ENCODE results near the gene ARL15. TPM values are rescaled to one million over a fixed set of nuclear protein-coding genes. Genes with fewer than 3 reads are reported as not detected.

The ARL15 gene
- total RNA-seq, 1 donor from 2014 or later: 16.9 TPM

DNA sequence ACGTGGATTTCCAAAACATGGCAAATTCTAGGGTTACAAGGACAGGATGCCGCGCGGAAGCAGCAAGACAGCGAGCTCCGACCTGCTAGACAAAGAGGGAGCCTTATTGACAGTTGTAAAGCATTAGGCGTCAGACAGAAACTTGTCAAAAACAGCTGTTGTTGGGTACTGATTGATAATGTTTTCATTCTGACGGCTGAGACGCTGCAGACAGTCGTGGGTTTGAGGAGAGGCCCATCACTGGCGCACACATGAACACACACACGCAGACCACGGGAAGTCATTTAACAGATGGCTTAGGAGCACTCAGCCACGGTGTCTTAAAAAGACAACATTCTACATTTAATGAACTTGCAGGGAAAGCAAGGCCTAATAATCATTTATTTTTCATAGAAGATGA is 426.0 kb downstream of the ARL15 start:
- no peaks in the 10 kb centered on the region for H3K4me1 Mint-ChIP-seq (ENCODE audit: unreplicated experiment)
- no peak overlapping the region for H3K27ac Mint-ChIP-seq
- H3K27me3 Mint-ChIP-seq: no peaks in the 10 kb centered on the region
- TF ChIP-seq, protein P1, sequence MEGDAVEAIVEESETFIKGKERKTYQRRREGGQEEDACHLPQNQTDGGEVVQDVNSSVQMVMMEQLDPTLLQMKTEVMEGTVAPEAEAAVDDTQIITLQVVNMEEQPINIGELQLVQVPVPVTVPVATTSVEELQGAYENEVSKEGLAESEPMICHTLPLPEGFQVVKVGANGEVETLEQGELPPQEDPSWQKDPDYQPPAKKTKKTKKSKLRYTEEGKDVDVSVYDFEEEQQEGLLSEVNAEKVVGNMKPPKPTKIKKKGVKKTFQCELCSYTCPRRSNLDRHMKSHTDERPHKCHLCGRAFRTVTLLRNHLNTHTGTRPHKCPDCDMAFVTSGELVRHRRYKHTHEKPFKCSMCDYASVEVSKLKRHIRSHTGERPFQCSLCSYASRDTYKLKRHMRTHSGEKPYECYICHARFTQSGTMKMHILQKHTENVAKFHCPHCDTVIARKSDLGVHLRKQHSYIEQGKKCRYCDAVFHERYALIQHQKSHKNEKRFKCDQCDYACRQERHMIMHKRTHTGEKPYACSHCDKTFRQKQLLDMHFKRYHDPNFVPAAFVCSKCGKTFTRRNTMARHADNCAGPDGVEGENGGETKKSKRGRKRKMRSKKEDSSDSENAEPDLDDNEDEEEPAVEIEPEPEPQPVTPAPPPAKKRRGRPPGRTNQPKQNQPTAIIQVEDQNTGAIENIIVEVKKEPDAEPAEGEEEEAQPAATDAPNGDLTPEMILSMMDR (conservative IDR thresholded peaks at IDR 0.05): no peak
- peaks cover 3% of the 10 kb centered on the region for H3K36me3 Mint-ChIP-seq
- no peak for DNase-seq (ENCODE audit: extremely low spot score, unreplicated experiment)
- H3K4me3 Mint-ChIP-seq: no peak overlapping the region
- no peaks in the 10 kb centered on the region for H3K9me3 Mint-ChIP-seq

DNA sequence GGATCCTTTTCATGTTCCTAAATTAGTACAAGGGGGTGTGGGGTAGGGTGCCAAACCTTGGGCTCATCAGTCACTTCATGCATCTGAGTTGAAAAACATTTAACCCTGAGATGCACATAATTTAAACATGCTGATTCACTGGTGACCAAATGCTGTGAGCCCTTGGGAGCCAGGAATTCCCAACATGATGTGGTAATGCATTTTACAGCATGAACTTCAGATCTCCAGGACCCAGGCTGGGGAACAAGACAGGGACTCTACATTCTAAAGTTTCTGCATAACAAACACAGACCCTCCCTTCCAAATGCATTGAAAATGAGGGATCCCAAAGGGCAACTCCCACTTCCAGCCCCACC is 427.7 kb downstream of the ARL15 start:
- no peak overlapping the region for H3K27ac Mint-ChIP-seq

DNA sequence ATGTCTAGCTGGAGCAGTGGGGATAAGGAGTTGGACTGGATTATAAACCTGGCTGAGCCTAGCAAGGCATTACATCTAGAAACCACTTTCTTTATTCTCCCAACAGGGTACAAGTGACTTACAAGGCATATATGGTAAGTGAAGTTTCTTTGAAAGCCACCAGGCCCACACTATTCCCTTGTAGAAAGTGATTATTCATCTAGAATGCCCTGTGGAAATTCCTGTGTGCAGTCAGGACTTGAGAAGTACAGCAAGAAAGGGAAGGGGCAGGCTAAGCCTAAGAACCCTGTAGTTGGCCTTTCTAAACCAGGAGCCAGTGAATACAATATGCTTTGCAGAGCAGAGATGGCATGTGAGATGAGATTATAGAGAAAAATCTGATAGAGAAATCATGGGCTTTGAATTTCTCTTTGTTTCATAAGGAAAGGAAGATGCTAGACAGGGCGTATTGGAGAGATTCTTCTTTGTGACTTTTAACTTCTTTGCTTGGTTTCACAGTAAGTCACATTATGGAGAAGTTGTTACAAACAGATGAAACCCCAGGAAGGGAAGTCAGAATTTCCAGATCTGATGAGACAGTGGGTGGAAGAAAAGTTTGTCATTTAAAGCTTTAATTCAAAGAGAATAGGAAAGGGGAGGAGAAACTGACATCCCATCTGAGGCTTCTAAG is 428.2 kb downstream of the ARL15 start:
- no peaks in the 10 kb centered on the region for H3K4me1 Mint-ChIP-seq (ENCODE audit: unreplicated experiment)
- no peak overlapping the region for H3K4me3 Mint-ChIP-seq
- TF ChIP-seq, protein P1 (conservative IDR thresholded peaks at IDR 0.05): no peak
- H3K27me3 Mint-ChIP-seq: no peaks in the 10 kb centered on the region
- H3K9me3 Mint-ChIP-seq: no peaks in the 10 kb centered on the region
- H3K36me3 Mint-ChIP-seq: peaks cover 3% of the 10 kb centered on the region
- H3K27ac Mint-ChIP-seq: no peak overlapping the region
- no peak for DNase-seq (ENCODE audit: extremely low spot score, unreplicated experiment)

More for the DNA sequence above, 427.7 kb downstream of the ARL15 start:
- Mint-ChIP-seq H3K4me1 (ENCODE audit: unreplicated experiment) (no peaks in the 10 kb centered on the region), H3K27me3 (no peaks in the 10 kb centered on the region), H3K9me3 (no peaks in the 10 kb centered on the region), H3K36me3 (peaks cover 3% of the 10 kb centered on the region), H3K4me3 (no peak overlapping the region)
- TF ChIP-seq, protein P1 (conservative IDR thresholded peaks at IDR 0.05): no peak
- no peak for DNase-seq (ENCODE audit: extremely low spot score, unreplicated experiment)

DNA sequence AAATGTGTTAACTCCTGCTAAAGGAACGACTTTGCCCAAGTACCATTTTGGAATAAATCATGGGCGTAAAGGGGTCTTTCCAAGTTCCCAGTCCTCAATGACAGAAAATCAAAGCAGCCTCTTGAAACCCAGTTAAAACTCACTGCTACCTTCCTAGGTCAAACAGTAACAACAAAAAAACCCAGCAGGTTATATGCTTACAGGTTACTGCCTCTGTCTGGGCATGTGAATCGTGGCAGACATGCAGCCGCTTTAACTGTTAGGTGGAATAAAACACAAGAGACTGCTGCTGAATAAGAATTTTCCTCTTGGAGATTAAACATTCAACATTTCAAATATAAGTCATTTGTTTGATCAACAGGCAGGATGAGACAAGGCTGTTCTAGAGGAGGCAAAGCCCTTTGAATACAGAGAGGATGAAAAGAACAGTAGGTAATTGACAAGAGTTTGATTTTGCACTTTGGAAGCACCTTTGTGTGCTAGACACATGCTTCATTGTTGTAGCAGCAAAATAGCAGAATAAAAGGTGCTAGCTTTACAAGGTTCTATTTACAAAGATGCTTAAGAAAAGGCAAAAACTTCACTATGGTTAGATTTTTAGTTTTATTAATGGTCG is 430.6 kb downstream of the ARL15 start:
- TF ChIP-seq, protein P1 (conservative IDR thresholded peaks at IDR 0.05): no peak
- H3K27ac Mint-ChIP-seq: no peak overlapping the region
- DNase-seq (ENCODE audit: extremely low spot score, unreplicated experiment): no peak
- peaks cover 3% of the 10 kb centered on the region for H3K36me3 Mint-ChIP-seq
- H3K4me3 Mint-ChIP-seq: no peak overlapping the region
- no peaks in the 10 kb centered on the region for H3K4me1 Mint-ChIP-seq (ENCODE audit: unreplicated experiment)
- no peaks in the 10 kb centered on the region for H3K9me3 Mint-ChIP-seq
- no peaks in the 10 kb centered on the region for H3K27me3 Mint-ChIP-seq

DNA sequence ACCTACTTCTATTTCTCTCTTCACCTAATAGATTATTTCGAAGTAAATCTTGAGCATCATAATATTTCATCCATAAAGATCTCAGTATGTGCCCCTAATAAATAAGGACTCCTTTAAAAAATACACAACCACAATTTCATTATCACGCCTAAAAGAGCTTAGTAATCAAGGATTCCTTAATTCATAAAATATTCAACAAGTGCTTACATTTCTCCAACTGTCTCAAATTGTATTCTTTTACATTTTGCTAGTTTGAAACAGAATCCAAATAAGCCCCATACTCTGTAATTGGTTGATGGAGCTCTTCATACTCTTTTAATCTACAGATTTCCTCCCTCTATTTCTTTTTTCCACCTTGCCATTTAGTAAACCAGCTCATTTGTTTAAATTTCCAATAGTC is 432.4 kb downstream of the ARL15 start:
- H3K4me1 Mint-ChIP-seq (ENCODE audit: unreplicated experiment): no peaks in the 10 kb centered on the region
- DNase-seq (ENCODE audit: extremely low spot score, unreplicated experiment): no peak
- H3K27me3 Mint-ChIP-seq: no peaks in the 10 kb centered on the region
- H3K9me3 Mint-ChIP-seq: no peaks in the 10 kb centered on the region
- TF ChIP-seq, protein P1 (conservative IDR thresholded peaks at IDR 0.05): no peak
- no peak overlapping the region for H3K27ac Mint-ChIP-seq
- peaks cover 3% of the 10 kb centered on the region for H3K36me3 Mint-ChIP-seq
- H3K4me3 Mint-ChIP-seq: no peak overlapping the region
